Upper lobe of right lung (tissue), 1 donor: ENCODE results near the gene RPH3AL. TPM values are rescaled to one million over a fixed set of nuclear protein-coding genes. Genes with fewer than 3 reads are reported as not detected.

Experiments used
- ATAC-seq: fragments of 200-7000 bp; cut with Tn5 transposase; one replicate; pipeline ENCODE4 v1.9.1; 2020; ENCODE audit warnings: mild to moderate bottlenecking, moderate library complexity
- DNase-seq: peaks from one replicate; pipeline ENCODE4 v3.0.0-alpha.2; 2020
- H3K27ac ChIP-seq: fragments of 200-600 bp; one replicate; pipeline ENCODE4 v1.8.0; 2022
- H3K27me3 ChIP-seq: fragments of 200-600 bp; one replicate; pipeline ENCODE4 v1.8.0; 2022; ENCODE audit warnings: mild to moderate bottlenecking
- H3K36me3 ChIP-seq: fragments of 200-600 bp; one replicate; pipeline ENCODE4 v1.8.0; 2022
- H3K4me1 ChIP-seq: fragments of 200-600 bp; one replicate; pipeline ENCODE4 v1.8.0; 2022
- H3K4me3 ChIP-seq: fragments of 200-600 bp; one replicate; pipeline ENCODE4 v1.8.0; 2022; ENCODE audit warnings: mild to moderate bottlenecking
- H3K9me3 ChIP-seq: fragments of 200-600 bp; one replicate; pipeline ENCODE4 v1.8.0; 2022
- intact Hi-C: fragments of 100-400 bp; cut with DNase I; formaldehyde crosslinking; loops from one replicate; pipeline ENCODE4 v1.11.0; 2022
- long read RNA-seq: library from polyadenylated mRNA; unstranded; transcript quantifications from one replicate; pipeline ENCODE4 v2.0.0, GENCODE V29; 2021
- total RNA-seq: library from RNA; stranded (reverse); fragmentation: NEBNext Ultra II Directional; extraction: Animal tissue kit (Norgen Biotek cat#: 25700); gene quantifications from one replicate; pipeline ENCODE4 v1.2.1, GENCODE V29; 2021
- TF ChIP-seq, protein P1 (sequence below): fragments of 200-600 bp; IDR thresholded peaks from one replicate; pipeline ENCODE4 v1.8.0; 2022; ENCODE audit warnings: antibody characterized with exemption
- donor health status: DM: no; HTN: yes; CAD: no; lungs with severe emphysema.

RPH3AL gene, protein sequence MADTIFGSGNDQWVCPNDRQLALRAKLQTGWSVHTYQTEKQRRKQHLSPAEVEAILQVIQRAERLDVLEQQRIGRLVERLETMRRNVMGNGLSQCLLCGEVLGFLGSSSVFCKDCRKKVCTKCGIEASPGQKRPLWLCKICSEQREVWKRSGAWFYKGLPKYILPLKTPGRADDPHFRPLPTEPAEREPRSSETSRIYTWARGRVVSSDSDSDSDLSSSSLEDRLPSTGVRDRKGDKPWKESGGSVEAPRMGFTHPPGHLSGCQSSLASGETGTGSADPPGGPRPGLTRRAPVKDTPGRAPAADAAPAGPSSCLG
- 33.3 TPM for total RNA-seq
- long read RNA-seq, transcript RPH3AL-222 (9 exons, 2,578 nt): major isoform, 13 of 50 reads
- long read RNA-seq, partial matches to known transcripts: 5 of 50 reads
- long read RNA-seq, other reads (novel, unspliced or antisense): 29 of 50 reads

DNA sequence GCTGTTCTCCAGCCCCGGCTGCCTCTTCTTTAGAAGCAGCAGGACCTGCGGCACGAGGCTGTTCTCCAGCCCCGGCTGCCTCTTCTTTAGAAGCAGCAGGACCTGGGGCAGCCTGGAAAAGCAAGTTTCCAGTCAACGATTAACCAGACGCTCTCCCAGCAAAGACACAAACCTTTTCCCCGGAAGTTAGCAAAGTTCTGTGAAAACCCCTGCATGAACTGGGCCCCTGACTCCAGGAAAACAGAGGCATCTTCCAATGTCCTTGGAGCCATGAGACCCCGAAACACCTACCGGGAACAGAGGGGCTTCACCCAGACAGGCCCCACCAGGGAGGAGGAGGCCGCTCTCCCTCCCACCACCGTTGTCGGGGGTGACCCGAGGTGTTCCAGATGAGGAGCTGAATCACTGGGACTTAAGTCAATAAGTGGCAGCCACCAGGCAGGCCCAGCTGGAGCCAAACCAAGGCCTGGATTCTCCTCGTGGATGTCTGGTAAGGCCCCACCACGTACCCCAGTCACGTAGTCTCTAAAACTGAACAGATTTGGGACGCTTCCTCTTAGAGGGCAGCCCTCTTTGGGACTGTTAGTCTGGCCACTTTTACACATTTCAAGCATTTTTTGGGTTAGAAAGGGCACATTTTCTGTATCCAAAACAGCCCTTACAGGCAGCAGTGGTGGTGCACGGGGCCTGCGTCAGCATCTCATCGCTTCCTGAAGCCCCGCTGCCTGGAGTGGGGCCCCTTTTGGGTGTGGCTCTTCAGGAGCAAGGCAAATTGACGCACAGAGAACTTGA, at the start of gene RPH3AL:
RPH3AL (minus strand) TSS at position 387 of the 792 bp plus-strand sequence. CDS start 25,264 bp downstream, outside the sequence.
- intact Hi-C loops: no loop called here
- Histone ChIP-seq H3K4me3 (peak within 1 kb of the TSS; percentile 25), H3K36me3 (no peaks in the 10 kb centered on the region), H3K9me3 (no peaks in the 10 kb centered on the region), H3K27me3 (no peaks in the 10 kb centered on the region), H3K4me1 (peaks cover 57% of the 10 kb centered on the region), H3K27ac (peak within 1 kb of the TSS; percentile 87)
- TF ChIP-seq, protein P1, sequence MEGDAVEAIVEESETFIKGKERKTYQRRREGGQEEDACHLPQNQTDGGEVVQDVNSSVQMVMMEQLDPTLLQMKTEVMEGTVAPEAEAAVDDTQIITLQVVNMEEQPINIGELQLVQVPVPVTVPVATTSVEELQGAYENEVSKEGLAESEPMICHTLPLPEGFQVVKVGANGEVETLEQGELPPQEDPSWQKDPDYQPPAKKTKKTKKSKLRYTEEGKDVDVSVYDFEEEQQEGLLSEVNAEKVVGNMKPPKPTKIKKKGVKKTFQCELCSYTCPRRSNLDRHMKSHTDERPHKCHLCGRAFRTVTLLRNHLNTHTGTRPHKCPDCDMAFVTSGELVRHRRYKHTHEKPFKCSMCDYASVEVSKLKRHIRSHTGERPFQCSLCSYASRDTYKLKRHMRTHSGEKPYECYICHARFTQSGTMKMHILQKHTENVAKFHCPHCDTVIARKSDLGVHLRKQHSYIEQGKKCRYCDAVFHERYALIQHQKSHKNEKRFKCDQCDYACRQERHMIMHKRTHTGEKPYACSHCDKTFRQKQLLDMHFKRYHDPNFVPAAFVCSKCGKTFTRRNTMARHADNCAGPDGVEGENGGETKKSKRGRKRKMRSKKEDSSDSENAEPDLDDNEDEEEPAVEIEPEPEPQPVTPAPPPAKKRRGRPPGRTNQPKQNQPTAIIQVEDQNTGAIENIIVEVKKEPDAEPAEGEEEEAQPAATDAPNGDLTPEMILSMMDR: no peak
- DNase-seq (peak; percentile 89), ATAC-seq (peak; percentile 65)

DNA sequence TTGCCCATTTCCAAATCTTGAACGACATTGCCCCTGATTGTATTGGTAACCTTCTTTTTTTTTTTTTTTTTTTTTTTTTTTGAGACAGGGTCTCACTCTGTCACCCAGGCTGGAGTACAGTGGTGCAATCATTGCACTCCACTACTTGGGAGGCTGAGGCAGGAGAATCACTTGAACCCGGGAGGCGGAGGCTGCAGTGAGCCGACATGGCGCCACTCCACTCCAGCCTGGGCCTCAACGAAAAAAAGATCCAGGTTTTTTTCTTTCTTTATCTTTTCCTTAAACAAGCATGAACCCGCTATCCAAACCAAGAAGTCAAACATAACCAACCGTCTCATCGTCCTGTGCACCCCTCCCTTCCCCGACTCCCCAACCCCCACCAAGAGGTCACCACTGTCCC, 47.6 kb upstream of the RPH3AL start:
- intact Hi-C loops: no loop called here
- DNase-seq (no peak), ATAC-seq (no peak)
- Histone ChIP-seq H3K9me3 (no peaks in the 10 kb centered on the region), H3K36me3 (no peaks in the 10 kb centered on the region), H3K27me3 (no peaks in the 10 kb centered on the region), H3K27ac (no peak overlapping the region), H3K4me1 (no peaks in the 10 kb centered on the region), H3K4me3 (no peak overlapping the region)
- TF ChIP-seq, protein P1: no peak

DNA sequence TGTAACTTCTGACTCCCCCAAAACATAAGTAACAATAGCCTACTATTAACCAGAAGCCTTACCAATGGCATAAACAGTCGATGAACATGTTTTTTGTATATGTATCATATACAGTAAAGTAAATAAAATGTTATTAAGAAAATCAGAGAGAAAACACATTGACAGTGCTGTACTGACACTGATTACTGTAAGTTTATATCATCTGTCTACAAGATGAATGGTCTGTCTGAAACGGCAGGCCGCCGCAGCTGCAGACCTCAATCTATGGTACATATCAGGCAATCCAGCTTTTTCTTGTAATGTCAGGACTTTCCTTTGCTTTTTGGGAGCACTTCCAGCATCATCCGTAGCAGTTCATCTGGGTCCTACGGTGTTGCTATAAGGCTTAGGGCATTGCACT, 44.2 kb upstream of the RPH3AL start:
- H3K27ac ChIP-seq: no peak overlapping the region
- ATAC-seq (no peak), DNase-seq (no peak)
- H3K4me1 ChIP-seq: no peaks in the 10 kb centered on the region
- H3K4me3 ChIP-seq: no peak overlapping the region
- TF ChIP-seq, protein P1: no peak
- H3K9me3 ChIP-seq: no peaks in the 10 kb centered on the region
- no peaks in the 10 kb centered on the region for H3K36me3 ChIP-seq
- H3K27me3 ChIP-seq: no peaks in the 10 kb centered on the region
- intact Hi-C loops: no loop called here

DNA sequence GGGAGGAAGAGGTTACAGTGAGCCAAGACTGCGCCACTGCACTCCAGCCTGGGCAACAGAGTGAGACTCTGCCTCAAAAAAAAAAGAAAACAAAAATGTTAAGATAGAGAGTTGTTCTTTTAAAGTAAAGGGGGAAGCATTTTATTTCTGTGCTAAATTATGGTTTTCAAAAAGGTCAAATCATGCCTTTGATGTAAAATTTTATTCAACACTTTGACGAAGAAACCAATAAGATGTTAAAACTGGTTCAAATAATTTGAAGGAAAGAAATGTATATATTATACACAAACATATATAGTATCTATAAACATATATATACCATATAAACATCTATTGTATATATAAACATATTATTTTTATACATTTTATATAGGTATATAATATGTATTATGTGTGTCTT, 43.4 kb upstream of the RPH3AL start:
- TF ChIP-seq, protein P1: no peak
- Histone ChIP-seq H3K36me3 (no peaks in the 10 kb centered on the region), H3K4me3 (no peak overlapping the region), H3K27ac (no peak overlapping the region), H3K4me1 (no peaks in the 10 kb centered on the region), H3K27me3 (no peaks in the 10 kb centered on the region), H3K9me3 (no peaks in the 10 kb centered on the region)
- DNase-seq (no peak), ATAC-seq (no peak)
- intact Hi-C loops: no loop called here

DNA sequence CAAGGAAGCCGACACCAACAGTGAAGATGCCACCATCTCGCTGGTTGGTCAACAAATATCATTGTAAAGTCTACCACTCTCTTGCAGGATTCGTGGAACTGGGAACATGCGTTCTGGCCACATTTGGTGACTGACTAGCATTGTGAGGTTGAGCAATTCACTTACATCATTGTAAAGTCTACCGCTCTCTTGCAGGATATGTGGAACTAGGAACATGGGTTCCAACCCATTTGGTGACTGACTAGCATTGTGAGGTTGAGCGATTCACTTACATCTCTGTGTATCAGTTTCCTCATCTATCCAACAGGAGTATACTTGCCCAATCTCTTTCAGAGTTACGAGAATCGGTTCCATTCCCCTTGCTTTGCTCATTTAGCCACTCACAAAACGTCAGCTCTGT, 42.6 kb upstream of the RPH3AL start:
- H3K4me3 ChIP-seq: no peak overlapping the region
- no peak overlapping the region for H3K27ac ChIP-seq
- no peaks in the 10 kb centered on the region for H3K4me1 ChIP-seq
- H3K36me3 ChIP-seq: no peaks in the 10 kb centered on the region
- DNase-seq (no peak), ATAC-seq (peak; percentile 85)
- TF ChIP-seq, protein P1: no peak
- no peaks in the 10 kb centered on the region for H3K27me3 ChIP-seq
- H3K9me3 ChIP-seq: no peaks in the 10 kb centered on the region
- intact Hi-C loops: no loop called here
